HepG2 (cell line): ENCODE results near the gene HSP90AB1. TPM values are rescaled to one million over a fixed set of nuclear protein-coding genes. Genes with fewer than 3 reads are reported as not detected.
A peak's percentile ranks its signal among the peaks of the same experiment; 100 is the strongest.

Experiments used
- ARID2 ChIP-seq: sonication (generic); formaldehyde crosslinking; IDR thresholded peaks from 2 replicates; pipeline ENCODE4 v1.8.1; 2022; ENCODE audit warnings: mild to moderate bottlenecking, missing genetic modification reagents, borderline replicate concordance
- ELF1 ChIP-seq: sonication (generic); formaldehyde crosslinking; IDR thresholded peaks from 2 replicates; pipeline ENCODE4 v1.4.0; 2020; ENCODE audit warnings: missing genetic modification reagents
- FOXA1 ChIP-seq, 2 experiments: fragments of 450-650 bp in 1 of 2; sonication (generic) in 1 of 2; formaldehyde crosslinking in 1 of 2; IDR thresholded peaks; 2 replicates each; pipeline versions ENCODE4 v1.4.0 to v1.6.1; 2016 to 2020; ENCODE audit warnings: missing genetic modification reagents in 1 of 2
- FOXO1 ChIP-seq: sonication (generic); formaldehyde crosslinking; IDR thresholded peaks from 2 replicates; pipeline ENCODE4 v1.4.0; 2020; ENCODE audit warnings: missing genetic modification reagents
- IKZF1 ChIP-seq: fragments of 450-650 bp; IDR thresholded peaks from 2 replicates; pipeline ENCODE4 v1.7.1; 2016
- ISX ChIP-seq: sonication (generic); formaldehyde crosslinking; conservative IDR thresholded peaks from 2 replicates; pipeline ENCODE4 v1.5.0; 2020; ENCODE audit warnings: missing genetic modification reagents
- MAX ChIP-seq: IDR thresholded peaks from 2 replicates; pipeline ENCODE4 v1.6.1; 2012; ENCODE audit warnings: inconsistent platforms
- ZBTB7B ChIP-seq: sonication (generic); formaldehyde crosslinking; IDR thresholded peaks from 2 replicates; pipeline ENCODE4 v1.4.0; 2020; ENCODE audit warnings: missing genetic modification reagents
- ZNF704 ChIP-seq: sonication (generic); formaldehyde crosslinking; IDR thresholded peaks from 2 replicates; pipeline ENCODE4 v1.8.1; 2023; ENCODE audit warnings: mild to moderate bottlenecking, inconsistent platforms, moderate library complexity, missing genetic modification reagents, borderline replicate concordance
- ZNF709 ChIP-seq: sonication (generic); formaldehyde crosslinking; IDR thresholded peaks from 2 replicates; pipeline ENCODE4 v1.5.0; 2020; ENCODE audit warnings: mild to moderate bottlenecking, missing genetic modification reagents
- ZNF773 ChIP-seq: sonication (generic); formaldehyde crosslinking; IDR thresholded peaks from 2 replicates; pipeline ENCODE4 v1.4.0; 2020; ENCODE audit warnings: missing genetic modification reagents, borderline replicate concordance
- polyA plus RNA-seq, 8 experiments: library from polyadenylated mRNA; depleted of rRNA in 3 of 8; stranded (reverse) in 7 of 8; unstranded in 1 of 8; fragments of >200 nt; fragmentation: Illumina TruSeq in 4 of 8; extraction: Trizol in 4 of 8; gene quantifications; 2 replicates each; pipeline versions ENCODE4 v1.2.1 to v1.2.3, GENCODE V29; 2011 to 2016; ENCODE audit warnings: low read depth in 4 of 8, missing spikeins in 1 of 8, mixed read lengths in 1 of 8; ENCODE audit not compliant: insufficient read depth in 1 of 8
- total RNA-seq, 5 experiments: library from RNA; depleted of rRNA; stranded (reverse); fragments of >200 nt; fragmentation: Illumina TruSeq; extraction: Trizol; gene quantifications; 2 replicates each; pipeline ENCODE4 v1.2.3, GENCODE V29; 2016; ENCODE audit warnings: low read depth in 1 of 5
- TF ChIP-seq, protein P1 (sequence below): sonication (generic); formaldehyde crosslinking; IDR thresholded peaks from 2 replicates; pipeline ENCODE4 v1.9.0; 2022; ENCODE audit warnings: low read depth, missing genetic modification reagents
- TF ChIP-seq, protein P2 (sequence below): sonication (generic); formaldehyde crosslinking; IDR thresholded peaks from 2 replicates; pipeline ENCODE4 v1.5.1; 2020; ENCODE audit warnings: mild to moderate bottlenecking, missing genetic modification reagents, moderate library complexity
- TF ChIP-seq, protein P3 (sequence below): sonication (generic); formaldehyde crosslinking; IDR thresholded peaks from 2 replicates; pipeline ENCODE4 v1.8.0; 2022; ENCODE audit warnings: missing genetic modification reagents, mild to moderate bottlenecking, borderline replicate concordance
- TF ChIP-seq, protein P4 (sequence below): sonication (generic); formaldehyde crosslinking; IDR thresholded peaks from 2 replicates; pipeline ENCODE4 v1.8.0; 2022; ENCODE audit warnings: missing genetic modification reagents, low read depth, mild to moderate bottlenecking, borderline replicate concordance
- TF ChIP-seq, protein P5 (sequence below): sonication (generic); formaldehyde crosslinking; conservative IDR thresholded peaks from 2 replicates; pipeline ENCODE4 v1.4.0; 2020; ENCODE audit warnings: missing genetic modification reagents

The HSP90AB1 gene
- total and polyA plus RNA-seq, 2 of the 13 experiments (the other 11 are each of a cell fraction or from before 2014, with no cell fraction given) = 1,325 to 1,472 TPM

- TF ChIP-seq, protein P1, sequence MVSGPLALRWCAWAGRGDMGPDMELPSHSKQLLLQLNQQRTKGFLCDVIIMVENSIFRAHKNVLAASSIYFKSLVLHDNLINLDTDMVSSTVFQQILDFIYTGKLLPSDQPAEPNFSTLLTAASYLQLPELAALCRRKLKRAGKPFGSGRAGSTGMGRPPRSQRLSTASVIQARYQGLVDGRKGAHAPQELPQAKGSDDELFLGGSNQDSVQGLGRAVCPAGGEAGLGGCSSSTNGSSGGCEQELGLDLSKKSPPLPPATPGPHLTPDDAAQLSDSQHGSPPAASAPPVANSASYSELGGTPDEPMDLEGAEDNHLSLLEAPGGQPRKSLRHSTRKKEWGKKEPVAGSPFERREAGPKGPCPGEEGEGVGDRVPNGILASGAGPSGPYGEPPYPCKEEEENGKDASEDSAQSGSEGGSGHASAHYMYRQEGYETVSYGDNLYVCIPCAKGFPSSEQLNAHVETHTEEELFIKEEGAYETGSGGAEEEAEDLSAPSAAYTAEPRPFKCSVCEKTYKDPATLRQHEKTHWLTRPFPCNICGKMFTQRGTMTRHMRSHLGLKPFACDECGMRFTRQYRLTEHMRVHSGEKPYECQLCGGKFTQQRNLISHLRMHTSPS = peak; percentile 53; the same call in 1 of the 2 replicates
- TF ChIP-seq ZNF709 (CRISPR knock-in tag) = peak; percentile 71
- no peak for TF ChIP-seq ELF1 (CRISPR knock-in tag)
- peak; percentile 96 for TF ChIP-seq MAX
- TF ChIP-seq FOXA1 (IDR thresholded peaks at IDR 0.05) = no peak
- TF ChIP-seq FOXA1 (CRISPR knock-in tag; IDR thresholded peaks at IDR 0.05) = peak; percentile 18; the same call in 1 of the 2 replicates
- TF ChIP-seq, protein P2, sequence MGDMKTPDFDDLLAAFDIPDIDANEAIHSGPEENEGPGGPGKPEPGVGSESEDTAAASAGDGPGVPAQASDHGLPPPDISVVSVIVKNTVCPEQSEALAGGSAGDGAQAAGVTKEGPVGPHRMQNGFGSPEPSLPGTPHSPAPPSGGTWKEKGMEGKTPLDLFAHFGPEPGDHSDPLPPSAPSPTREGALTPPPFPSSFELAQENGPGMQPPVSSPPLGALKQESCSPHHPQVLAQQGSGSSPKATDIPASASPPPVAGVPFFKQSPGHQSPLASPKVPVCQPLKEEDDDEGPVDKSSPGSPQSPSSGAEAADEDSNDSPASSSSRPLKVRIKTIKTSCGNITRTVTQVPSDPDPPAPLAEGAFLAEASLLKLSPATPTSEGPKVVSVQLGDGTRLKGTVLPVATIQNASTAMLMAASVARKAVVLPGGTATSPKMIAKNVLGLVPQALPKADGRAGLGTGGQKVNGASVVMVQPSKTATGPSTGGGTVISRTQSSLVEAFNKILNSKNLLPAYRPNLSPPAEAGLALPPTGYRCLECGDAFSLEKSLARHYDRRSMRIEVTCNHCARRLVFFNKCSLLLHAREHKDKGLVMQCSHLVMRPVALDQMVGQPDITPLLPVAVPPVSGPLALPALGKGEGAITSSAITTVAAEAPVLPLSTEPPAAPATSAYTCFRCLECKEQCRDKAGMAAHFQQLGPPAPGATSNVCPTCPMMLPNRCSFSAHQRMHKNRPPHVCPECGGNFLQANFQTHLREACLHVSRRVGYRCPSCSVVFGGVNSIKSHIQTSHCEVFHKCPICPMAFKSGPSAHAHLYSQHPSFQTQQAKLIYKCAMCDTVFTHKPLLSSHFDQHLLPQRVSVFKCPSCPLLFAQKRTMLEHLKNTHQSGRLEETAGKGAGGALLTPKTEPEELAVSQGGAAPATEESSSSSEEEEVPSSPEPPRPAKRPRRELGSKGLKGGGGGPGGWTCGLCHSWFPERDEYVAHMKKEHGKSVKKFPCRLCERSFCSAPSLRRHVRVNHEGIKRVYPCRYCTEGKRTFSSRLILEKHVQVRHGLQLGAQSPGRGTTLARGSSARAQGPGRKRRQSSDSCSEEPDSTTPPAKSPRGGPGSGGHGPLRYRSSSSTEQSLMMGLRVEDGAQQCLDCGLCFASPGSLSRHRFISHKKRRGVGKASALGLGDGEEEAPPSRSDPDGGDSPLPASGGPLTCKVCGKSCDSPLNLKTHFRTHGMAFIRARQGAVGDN (CRISPR knock-in tag) = peak; percentile 96
- no peak for TF ChIP-seq IKZF1
- TF ChIP-seq, protein P3, sequence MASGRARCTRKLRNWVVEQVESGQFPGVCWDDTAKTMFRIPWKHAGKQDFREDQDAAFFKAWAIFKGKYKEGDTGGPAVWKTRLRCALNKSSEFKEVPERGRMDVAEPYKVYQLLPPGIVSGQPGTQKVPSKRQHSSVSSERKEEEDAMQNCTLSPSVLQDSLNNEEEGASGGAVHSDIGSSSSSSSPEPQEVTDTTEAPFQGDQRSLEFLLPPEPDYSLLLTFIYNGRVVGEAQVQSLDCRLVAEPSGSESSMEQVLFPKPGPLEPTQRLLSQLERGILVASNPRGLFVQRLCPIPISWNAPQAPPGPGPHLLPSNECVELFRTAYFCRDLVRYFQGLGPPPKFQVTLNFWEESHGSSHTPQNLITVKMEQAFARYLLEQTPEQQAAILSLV (CRISPR knock-in tag) = peak; percentile 87; the same call in 1 of the 2 replicates
- TF ChIP-seq ZNF704 (CRISPR knock-in tag) = no peak; the same call in 1 of the 2 replicates
- TF ChIP-seq FOXO1 (CRISPR knock-in tag) = no peak
- TF ChIP-seq ZNF773 (CRISPR knock-in tag) = peak; percentile 69; the same call in 1 of the 2 replicates
- TF ChIP-seq, protein P4, sequence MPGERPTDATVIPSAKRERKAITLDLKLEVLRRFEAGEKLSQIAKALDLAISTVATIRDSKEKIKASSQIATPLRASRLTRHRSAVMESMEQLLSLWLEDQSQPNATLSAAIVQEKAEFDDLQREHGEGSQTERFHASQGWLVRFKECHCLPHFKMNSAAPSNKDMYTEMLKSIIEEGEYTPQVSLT (CRISPR knock-in tag) = no peak
- TF ChIP-seq ISX (CRISPR knock-in tag) = peak; percentile 59; the same call in 1 of the 2 replicates
- no peak for TF ChIP-seq ARID2 (CRISPR knock-in tag)
- TF ChIP-seq, protein P5, sequence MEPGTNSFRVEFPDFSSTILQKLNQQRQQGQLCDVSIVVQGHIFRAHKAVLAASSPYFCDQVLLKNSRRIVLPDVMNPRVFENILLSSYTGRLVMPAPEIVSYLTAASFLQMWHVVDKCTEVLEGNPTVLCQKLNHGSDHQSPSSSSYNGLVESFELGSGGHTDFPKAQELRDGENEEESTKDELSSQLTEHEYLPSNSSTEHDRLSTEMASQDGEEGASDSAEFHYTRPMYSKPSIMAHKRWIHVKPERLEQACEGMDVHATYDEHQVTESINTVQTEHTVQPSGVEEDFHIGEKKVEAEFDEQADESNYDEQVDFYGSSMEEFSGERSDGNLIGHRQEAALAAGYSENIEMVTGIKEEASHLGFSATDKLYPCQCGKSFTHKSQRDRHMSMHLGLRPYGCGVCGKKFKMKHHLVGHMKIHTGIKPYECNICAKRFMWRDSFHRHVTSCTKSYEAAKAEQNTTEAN (CRISPR knock-in tag) = peak; percentile 91; the same call in 1 of the 2 replicates
- TF ChIP-seq ZBTB7B (CRISPR knock-in tag) = peak; percentile 58
Observed at GRCh38 chr6:44223319-44224028, 23.4 kb upstream of the HSP90AB1 start, which contains the start of gene SLC29A1 (continued).
